ENCODE measurements around the gene LUC7L.

LUC7L gene

DNA sequence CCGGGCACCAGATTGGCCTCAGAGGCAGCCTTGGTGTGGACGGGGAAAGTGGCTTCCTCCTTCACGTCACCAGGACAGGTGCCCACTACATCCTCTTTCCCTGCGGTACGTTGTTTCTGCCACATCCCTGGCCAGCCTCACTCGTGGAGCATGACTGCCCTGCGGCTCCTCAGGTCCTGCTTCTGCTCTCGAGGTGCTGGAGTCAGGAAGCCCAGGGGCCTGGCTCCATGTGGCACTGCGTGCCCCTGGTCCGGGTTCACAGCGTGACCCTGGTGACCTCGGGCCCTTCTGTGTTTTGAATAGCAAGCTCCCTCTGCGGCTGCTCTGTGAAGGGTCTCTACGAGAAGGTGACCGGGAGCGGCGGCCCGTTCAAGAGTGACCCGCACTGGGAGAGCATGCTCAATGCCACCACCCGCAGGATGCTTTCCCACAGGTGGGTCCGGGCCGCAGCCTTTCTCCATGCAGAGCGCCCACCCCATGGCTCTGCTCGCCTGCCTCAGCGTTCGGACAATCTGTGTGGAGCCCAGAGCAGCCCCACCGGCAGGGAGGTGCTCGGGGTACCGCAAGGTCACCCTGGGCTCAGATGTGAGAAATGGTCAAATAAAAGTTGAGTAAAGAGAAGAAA, 33.0 kb upstream of the LUC7L start:
- H4K20me1 ChIP-seq (ENCODE audit: insufficient read depth, low read length), result no peaks in the 10 kb centered on the region
- no peak overlapping the region for H3K9ac ChIP-seq (ENCODE audit: low read length)
- H2AFZ ChIP-seq (ENCODE audit: low read depth, low read length), result no peak overlapping the region
- H3K4me1 ChIP-seq (ENCODE audit: low read length), result peaks cover 20% of the 10 kb centered on the region
- H3K4me3 ChIP-seq (ENCODE audit: low read length), result no peak overlapping the region
- peak overlapping the region; percentile 39 for H3K27ac ChIP-seq (ENCODE audit: low read length)
- TF ChIP-seq, protein P1, sequence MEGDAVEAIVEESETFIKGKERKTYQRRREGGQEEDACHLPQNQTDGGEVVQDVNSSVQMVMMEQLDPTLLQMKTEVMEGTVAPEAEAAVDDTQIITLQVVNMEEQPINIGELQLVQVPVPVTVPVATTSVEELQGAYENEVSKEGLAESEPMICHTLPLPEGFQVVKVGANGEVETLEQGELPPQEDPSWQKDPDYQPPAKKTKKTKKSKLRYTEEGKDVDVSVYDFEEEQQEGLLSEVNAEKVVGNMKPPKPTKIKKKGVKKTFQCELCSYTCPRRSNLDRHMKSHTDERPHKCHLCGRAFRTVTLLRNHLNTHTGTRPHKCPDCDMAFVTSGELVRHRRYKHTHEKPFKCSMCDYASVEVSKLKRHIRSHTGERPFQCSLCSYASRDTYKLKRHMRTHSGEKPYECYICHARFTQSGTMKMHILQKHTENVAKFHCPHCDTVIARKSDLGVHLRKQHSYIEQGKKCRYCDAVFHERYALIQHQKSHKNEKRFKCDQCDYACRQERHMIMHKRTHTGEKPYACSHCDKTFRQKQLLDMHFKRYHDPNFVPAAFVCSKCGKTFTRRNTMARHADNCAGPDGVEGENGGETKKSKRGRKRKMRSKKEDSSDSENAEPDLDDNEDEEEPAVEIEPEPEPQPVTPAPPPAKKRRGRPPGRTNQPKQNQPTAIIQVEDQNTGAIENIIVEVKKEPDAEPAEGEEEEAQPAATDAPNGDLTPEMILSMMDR (IDR thresholded peaks at IDR 0.05; ENCODE audit: low read depth, low read length), result no peak
- no peak for TF ChIP-seq EZH2phosphoT487 (IDR thresholded peaks at IDR 0.05; ENCODE audit: low read depth)
- H3K9me3 ChIP-seq (ENCODE audit: insufficient read depth, low read length), result no peaks in the 10 kb centered on the region
- no peaks in the 10 kb centered on the region for H3K36me3 ChIP-seq (replicated peaks; ENCODE audit: low read depth, low read length)
- H3K27me3 ChIP-seq (ENCODE audit: low read depth, low read length), result no peaks in the 10 kb centered on the region
- H3K4me2 ChIP-seq (ENCODE audit: low read length), result peak overlapping the region; percentile 58
- no peaks in the 10 kb centered on the region for H3K79me2 ChIP-seq (ENCODE audit: low read length)

DNA sequence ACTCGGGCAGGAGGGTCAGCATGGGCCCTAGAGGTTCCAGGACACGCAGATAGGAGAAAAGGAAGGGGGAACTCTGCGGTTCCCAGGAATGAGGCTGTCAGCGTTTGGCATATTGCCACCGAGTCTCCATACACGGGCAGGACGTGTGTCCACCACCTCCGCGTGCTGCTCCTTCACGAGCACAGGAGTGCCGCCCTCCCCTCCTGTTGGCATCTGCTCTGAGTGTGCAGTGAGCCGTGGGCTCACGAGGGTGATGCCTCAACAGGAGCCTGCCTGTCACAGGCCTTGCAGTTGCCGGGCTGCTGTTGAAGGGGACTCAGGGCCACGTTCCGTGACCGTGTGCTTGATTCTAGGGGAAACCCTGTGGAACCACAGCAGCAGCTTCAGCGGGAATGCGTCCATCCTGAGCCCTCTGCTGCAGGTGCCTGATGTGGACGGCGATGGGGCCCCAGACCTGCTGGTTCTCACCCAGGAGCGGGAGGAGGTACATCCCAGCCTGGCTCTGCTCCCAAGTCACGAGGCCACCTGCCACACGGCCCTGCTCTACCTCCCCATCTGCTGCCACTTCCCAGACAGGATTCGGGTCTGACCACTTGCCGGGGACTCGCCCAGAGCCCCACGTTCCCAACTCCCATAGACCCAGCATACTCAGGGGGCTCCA, 31.9 kb upstream of the LUC7L start:
- peak overlapping the region; percentile 13; the same call in 1 of the 2 replicates for H3K4me3 ChIP-seq (ENCODE audit: low read length)
- peak overlapping the region; percentile 39 for H3K27ac ChIP-seq (ENCODE audit: low read length)
- H4K20me1 ChIP-seq (ENCODE audit: insufficient read depth, low read length), result no peaks in the 10 kb centered on the region
- H3K9ac ChIP-seq (ENCODE audit: low read length), result peak overlapping the region; percentile 1; the same call in 1 of the 2 replicates
- no peak overlapping the region for H2AFZ ChIP-seq (ENCODE audit: low read depth, low read length)
- no peaks in the 10 kb centered on the region for H3K9me3 ChIP-seq (ENCODE audit: insufficient read depth, low read length)
- peak overlapping the region; percentile 58 for H3K4me2 ChIP-seq (ENCODE audit: low read length)
- TF ChIP-seq, protein P1 (IDR thresholded peaks at IDR 0.05; ENCODE audit: low read depth, low read length), result no peak
- TF ChIP-seq EZH2phosphoT487 (IDR thresholded peaks at IDR 0.05; ENCODE audit: low read depth), result no peak
- no peaks in the 10 kb centered on the region for H3K79me2 ChIP-seq (ENCODE audit: low read length)
- H3K36me3 ChIP-seq (replicated peaks; ENCODE audit: low read depth, low read length), result no peaks in the 10 kb centered on the region
- H3K27me3 ChIP-seq (ENCODE audit: low read depth, low read length), result no peaks in the 10 kb centered on the region
- H3K4me1 ChIP-seq (ENCODE audit: low read length), result peaks cover 20% of the 10 kb centered on the region

DNA sequence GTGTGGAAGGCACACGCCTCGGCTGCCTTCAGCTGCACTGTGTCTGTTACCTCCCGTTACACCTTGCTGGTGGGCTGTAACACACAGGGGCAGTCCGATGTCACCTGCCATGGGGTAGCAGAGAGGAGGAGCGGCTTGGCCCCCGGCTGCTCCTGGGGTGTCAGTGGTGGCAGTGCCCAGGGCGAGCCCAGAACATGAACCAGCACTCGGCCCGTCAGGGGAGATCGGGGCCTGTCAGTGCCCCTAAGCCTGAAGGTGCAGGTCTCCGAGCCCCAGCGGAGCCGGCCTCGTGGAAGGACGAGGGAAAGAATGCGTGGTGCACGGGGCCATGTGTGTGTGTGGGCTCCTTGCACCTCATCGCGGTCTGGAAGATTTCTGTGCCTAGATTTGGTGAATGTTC, 31.1 kb upstream of the LUC7L start:
- H3K79me2 ChIP-seq (ENCODE audit: low read length), result no peaks in the 10 kb centered on the region
- no peak overlapping the region for H3K4me2 ChIP-seq (ENCODE audit: low read length)
- H2AFZ ChIP-seq (ENCODE audit: low read depth, low read length), result no peak overlapping the region
- H3K36me3 ChIP-seq (replicated peaks; ENCODE audit: low read depth, low read length), result no peaks in the 10 kb centered on the region
- H3K27me3 ChIP-seq (ENCODE audit: low read depth, low read length), result no peaks in the 10 kb centered on the region
- peaks cover 20% of the 10 kb centered on the region for H3K4me1 ChIP-seq (ENCODE audit: low read length)
- H4K20me1 ChIP-seq (ENCODE audit: insufficient read depth, low read length), result no peaks in the 10 kb centered on the region
- TF ChIP-seq EZH2phosphoT487 (IDR thresholded peaks at IDR 0.05; ENCODE audit: low read depth), result no peak
- TF ChIP-seq, protein P1 (IDR thresholded peaks at IDR 0.05; ENCODE audit: low read depth, low read length), result no peak
- no peak overlapping the region for H3K9ac ChIP-seq (ENCODE audit: low read length)
- no peaks in the 10 kb centered on the region for H3K9me3 ChIP-seq (ENCODE audit: insufficient read depth, low read length)
- H3K4me3 ChIP-seq (ENCODE audit: low read length), result no peak overlapping the region
- H3K27ac ChIP-seq (ENCODE audit: low read length), result no peak overlapping the region

DNA sequence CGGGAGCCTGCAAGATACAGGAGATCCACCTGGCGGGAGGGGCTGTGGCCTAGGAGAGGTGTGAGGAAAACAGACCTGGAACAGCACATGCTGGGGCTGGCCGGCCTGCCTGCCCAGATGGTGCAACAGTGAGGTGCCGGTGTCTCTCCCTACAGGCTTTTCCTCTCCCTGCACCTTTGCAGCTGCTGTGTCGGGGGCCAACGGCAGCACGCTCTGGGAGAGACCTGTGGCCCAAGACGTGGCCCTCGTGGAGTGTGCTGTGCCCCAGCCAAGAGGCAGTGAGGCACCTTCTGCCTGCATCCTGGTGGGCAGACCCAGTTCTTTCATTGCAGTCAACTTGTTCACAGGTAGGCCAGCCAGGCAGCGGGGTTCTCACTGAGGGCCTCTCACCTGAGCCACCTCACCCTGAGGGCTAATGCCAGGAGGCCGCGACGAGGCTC, 30.6 kb upstream of the LUC7L start:
- TF ChIP-seq EZH2phosphoT487 (IDR thresholded peaks at IDR 0.05; ENCODE audit: low read depth), result no peak
- TF ChIP-seq, protein P1 (IDR thresholded peaks at IDR 0.05; ENCODE audit: low read depth, low read length), result no peak
- H3K4me1 ChIP-seq (ENCODE audit: low read length), result peaks cover 20% of the 10 kb centered on the region
- no peaks in the 10 kb centered on the region for H3K27me3 ChIP-seq (ENCODE audit: low read depth, low read length)
- no peak overlapping the region for H3K27ac ChIP-seq (ENCODE audit: low read length)
- no peak overlapping the region for H3K9ac ChIP-seq (ENCODE audit: low read length)
- no peaks in the 10 kb centered on the region for H4K20me1 ChIP-seq (ENCODE audit: insufficient read depth, low read length)
- no peaks in the 10 kb centered on the region for H3K9me3 ChIP-seq (ENCODE audit: insufficient read depth, low read length)
- no peaks in the 10 kb centered on the region for H3K79me2 ChIP-seq (ENCODE audit: low read length)
- no peak overlapping the region for H3K4me3 ChIP-seq (ENCODE audit: low read length)
- H3K4me2 ChIP-seq (ENCODE audit: low read length), result no peak overlapping the region
- H3K36me3 ChIP-seq (replicated peaks; ENCODE audit: low read depth, low read length), result no peaks in the 10 kb centered on the region
- no peak overlapping the region for H2AFZ ChIP-seq (ENCODE audit: low read depth, low read length)
